ENCODE results near the gene GAK. TPM values are rescaled to one million over a fixed set of nuclear protein-coding genes. Genes with fewer than 3 reads are reported as not detected.

The GAK gene
- total RNA-seq, 1 experiment from 2014 or later, result 117 TPM

DNA sequence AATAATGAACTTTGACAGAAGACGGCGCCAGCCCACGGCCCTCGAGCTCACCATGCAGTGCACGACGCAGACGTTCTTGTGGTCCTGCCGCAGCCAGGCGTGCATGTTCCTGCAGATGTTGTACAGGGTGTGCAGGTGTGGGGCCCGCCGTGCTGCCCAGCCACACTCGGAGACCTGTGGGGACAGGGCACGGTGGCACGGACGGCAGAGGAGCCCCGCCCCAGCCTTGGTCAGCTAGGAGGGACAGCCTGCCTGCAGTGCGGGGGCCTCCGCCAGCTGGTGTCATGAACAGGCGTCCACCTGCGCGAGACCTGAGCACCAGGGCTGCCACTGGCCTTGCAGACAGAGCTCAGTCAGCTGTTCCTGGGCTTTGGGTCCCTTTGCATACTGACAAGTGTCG, 49.5 kb downstream of the GAK start:
- no peaks in the 10 kb centered on the region for H3K9me2 ChIP-seq (replicated peaks; ENCODE audit: low read length)
- DNase-seq (no peak), ATAC-seq (no peak)
- H3K4me1 ChIP-seq (ENCODE audit: insufficient read depth, low read length), result no peaks in the 10 kb centered on the region
- H3K9me3 ChIP-seq (ENCODE audit: low read length), result no peaks in the 10 kb centered on the region
- H3K36me3 ChIP-seq (ENCODE audit: low read depth, low read length), result no peaks in the 10 kb centered on the region
- H3K9ac ChIP-seq (ENCODE audit: low read length), result no peak overlapping the region
- no peaks in the 10 kb centered on the region for H3K27me3 ChIP-seq (ENCODE audit: low read length)
- BruUV-seq (replicated peaks), result no TSS peak
- no peaks in the 10 kb centered on the region for H4K20me1 ChIP-seq (ENCODE audit: low read length)
- no peaks in the 10 kb centered on the region for H3K79me2 ChIP-seq (ENCODE audit: low read length)
- H2AFZ ChIP-seq (ENCODE audit: low read length), result no peak overlapping the region
- ChIA-PET CTCF (no interaction called here), POLR2A (ENCODE audit: unreplicated experiment) (no interaction called here)
- no peak overlapping the region for H3K27ac ChIP-seq (ENCODE audit: low read length)
- no peak overlapping the region for H3K4me2 ChIP-seq (ENCODE audit: low read length)
- intact Hi-C loops (cut with micrococcal nuclease), result no loop called here
- H3K4me3 ChIP-seq (ENCODE audit: low read length), result no peak overlapping the region
- H3F3A ChIP-seq (ENCODE audit: low read length, unreplicated experiment), result no peaks in the 10 kb centered on the region
- TF ChIP-seq, protein P1, sequence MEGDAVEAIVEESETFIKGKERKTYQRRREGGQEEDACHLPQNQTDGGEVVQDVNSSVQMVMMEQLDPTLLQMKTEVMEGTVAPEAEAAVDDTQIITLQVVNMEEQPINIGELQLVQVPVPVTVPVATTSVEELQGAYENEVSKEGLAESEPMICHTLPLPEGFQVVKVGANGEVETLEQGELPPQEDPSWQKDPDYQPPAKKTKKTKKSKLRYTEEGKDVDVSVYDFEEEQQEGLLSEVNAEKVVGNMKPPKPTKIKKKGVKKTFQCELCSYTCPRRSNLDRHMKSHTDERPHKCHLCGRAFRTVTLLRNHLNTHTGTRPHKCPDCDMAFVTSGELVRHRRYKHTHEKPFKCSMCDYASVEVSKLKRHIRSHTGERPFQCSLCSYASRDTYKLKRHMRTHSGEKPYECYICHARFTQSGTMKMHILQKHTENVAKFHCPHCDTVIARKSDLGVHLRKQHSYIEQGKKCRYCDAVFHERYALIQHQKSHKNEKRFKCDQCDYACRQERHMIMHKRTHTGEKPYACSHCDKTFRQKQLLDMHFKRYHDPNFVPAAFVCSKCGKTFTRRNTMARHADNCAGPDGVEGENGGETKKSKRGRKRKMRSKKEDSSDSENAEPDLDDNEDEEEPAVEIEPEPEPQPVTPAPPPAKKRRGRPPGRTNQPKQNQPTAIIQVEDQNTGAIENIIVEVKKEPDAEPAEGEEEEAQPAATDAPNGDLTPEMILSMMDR (conservative IDR thresholded peaks at IDR 0.05; ENCODE audit: low read depth, low read length), result no peak
- no peak for TF ChIP-seq EZH2phosphoT487 (IDR thresholded peaks at IDR 0.05; ENCODE audit: borderline replicate concordance, low read length)
- no peak for TF ChIP-seq EZH2 (IDR thresholded peaks at IDR 0.05; ENCODE audit: low read length, unreplicated experiment)

DNA sequence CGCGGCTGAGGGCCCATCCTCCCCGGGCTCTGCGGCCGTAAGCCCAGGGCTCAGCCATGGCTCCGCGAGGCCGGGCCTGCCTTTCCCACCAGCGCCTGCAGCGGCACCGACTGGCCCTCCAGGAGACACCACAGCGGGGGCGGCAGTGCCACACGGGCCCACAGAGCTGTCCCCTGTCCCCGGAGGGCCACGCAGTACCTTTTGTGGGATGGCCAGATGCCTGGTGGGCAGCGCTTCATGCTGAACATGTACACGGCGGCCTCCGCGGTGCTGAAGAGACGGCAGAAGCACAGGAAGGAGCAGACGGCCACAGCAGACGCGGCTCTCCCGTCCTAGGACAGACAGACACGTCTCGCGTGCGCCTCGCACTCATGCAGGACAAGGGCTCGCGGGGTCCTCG, 50.4 kb downstream of the GAK start:
- no peak overlapping the region for H2AFZ ChIP-seq (ENCODE audit: low read length)
- H3K4me2 ChIP-seq (ENCODE audit: low read length), result no peak overlapping the region
- no peak for ATAC-seq
- CTCF ChIA-PET, result no interaction called here
- no peaks in the 10 kb centered on the region for H4K20me1 ChIP-seq (ENCODE audit: low read length)
- H3F3A ChIP-seq (ENCODE audit: low read length, unreplicated experiment), result no peaks in the 10 kb centered on the region
- no peaks in the 10 kb centered on the region for H3K9me3 ChIP-seq (ENCODE audit: low read length)
- POLR2A ChIA-PET (ENCODE audit: unreplicated experiment), result no interaction called here
- BruUV-seq (replicated peaks), result no TSS peak
- H3K27me3 ChIP-seq (ENCODE audit: low read length), result no peaks in the 10 kb centered on the region
- DNase-seq, result no peak
- H3K27ac ChIP-seq (ENCODE audit: low read length), result no peak overlapping the region
- H3K4me3 ChIP-seq (ENCODE audit: low read length), result no peak overlapping the region
- TF ChIP-seq, protein P1 (conservative IDR thresholded peaks at IDR 0.05; ENCODE audit: low read depth, low read length), result no peak
- no peak for TF ChIP-seq EZH2 (IDR thresholded peaks at IDR 0.05; ENCODE audit: low read length, unreplicated experiment)
- no peak for TF ChIP-seq EZH2phosphoT487 (IDR thresholded peaks at IDR 0.05; ENCODE audit: borderline replicate concordance, low read length)
- intact Hi-C loops (cut with micrococcal nuclease), result no loop called here
- H3K36me3 ChIP-seq (ENCODE audit: low read depth, low read length), result no peaks in the 10 kb centered on the region
- no peaks in the 10 kb centered on the region for H3K79me2 ChIP-seq (ENCODE audit: low read length)
- no peak overlapping the region for H3K9ac ChIP-seq (ENCODE audit: low read length)
- no peaks in the 10 kb centered on the region for H3K9me2 ChIP-seq (replicated peaks; ENCODE audit: low read length)
- H3K4me1 ChIP-seq (ENCODE audit: insufficient read depth, low read length), result no peaks in the 10 kb centered on the region

DNA sequence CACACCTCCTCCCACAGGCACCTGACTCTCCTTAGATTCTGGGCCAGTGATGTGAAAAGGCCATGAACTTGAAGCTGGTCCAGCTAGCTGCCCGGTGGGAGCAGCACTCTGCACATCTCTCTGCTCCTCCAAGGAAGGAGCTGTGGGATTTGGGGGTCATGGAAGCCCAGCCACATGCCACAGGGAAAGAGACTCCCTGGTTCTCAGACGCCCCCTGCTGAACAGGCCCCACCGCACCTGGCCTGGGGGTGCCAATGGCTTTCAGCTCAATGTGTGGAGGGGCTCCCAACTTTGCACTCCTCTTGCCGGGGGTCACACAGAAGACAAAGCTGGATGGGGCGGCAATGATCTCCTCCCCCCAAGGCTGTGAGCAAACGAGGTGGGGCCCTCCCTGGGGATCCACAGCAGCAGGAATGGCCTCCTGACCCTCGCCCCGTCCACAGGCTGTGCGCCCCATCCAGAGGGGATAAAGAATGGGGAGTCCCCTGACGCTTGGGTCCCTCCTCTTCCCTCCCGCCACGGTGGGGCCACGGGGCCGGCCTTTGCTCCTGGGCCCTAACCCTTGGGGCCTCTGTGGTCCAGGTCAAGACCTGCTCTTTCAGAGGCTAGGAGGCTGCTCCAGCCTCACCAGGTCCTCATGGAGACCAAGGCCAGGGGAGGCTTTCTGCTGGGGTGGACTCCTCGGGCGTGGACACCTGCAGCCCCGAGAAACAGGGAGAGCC, 51.3 kb downstream of the GAK start:
- H3K27ac ChIP-seq (ENCODE audit: low read length), result no peak overlapping the region
- no peak overlapping the region for H3K4me2 ChIP-seq (ENCODE audit: low read length)

More for the DNA sequence above, 51.3 kb downstream of the GAK start:
- H4K20me1 ChIP-seq (ENCODE audit: low read length), result no peaks in the 10 kb centered on the region
- intact Hi-C loops (cut with micrococcal nuclease), result no loop called here
- DNase-seq (no peak), ATAC-seq (no peak)
- no peaks in the 10 kb centered on the region for H3K79me2 ChIP-seq (ENCODE audit: low read length)
- TF ChIP-seq, protein P1 (conservative IDR thresholded peaks at IDR 0.05; ENCODE audit: low read depth, low read length), result no peak
- TF ChIP-seq EZH2 (IDR thresholded peaks at IDR 0.05; ENCODE audit: low read length, unreplicated experiment) (no peak), EZH2phosphoT487 (IDR thresholded peaks at IDR 0.05; ENCODE audit: borderline replicate concordance, low read length) (no peak)
- H3K4me1 ChIP-seq (ENCODE audit: insufficient read depth, low read length), result no peaks in the 10 kb centered on the region
- CTCF ChIA-PET, result no interaction called here
- no peaks in the 10 kb centered on the region for H3K9me2 ChIP-seq (replicated peaks; ENCODE audit: low read length)
- H3K4me3 ChIP-seq (ENCODE audit: low read length), result no peak overlapping the region
- no peaks in the 10 kb centered on the region for H3K36me3 ChIP-seq (ENCODE audit: low read depth, low read length)
- no peak overlapping the region for H2AFZ ChIP-seq (ENCODE audit: low read length)
- no TSS peak for BruUV-seq (replicated peaks)
- no peaks in the 10 kb centered on the region for H3K27me3 ChIP-seq (ENCODE audit: low read length)
- H3F3A ChIP-seq (ENCODE audit: low read length, unreplicated experiment), result no peaks in the 10 kb centered on the region
- POLR2A ChIA-PET (ENCODE audit: unreplicated experiment), result no interaction called here
- H3K9ac ChIP-seq (ENCODE audit: low read length), result no peak overlapping the region
- no peaks in the 10 kb centered on the region for H3K9me3 ChIP-seq (ENCODE audit: low read length)
